Peyer's patch (tissue), 4 donors: Measurements from ENCODE around the gene TANGO6. TPM values are rescaled to one million over a fixed set of nuclear protein-coding genes. Genes with fewer than 3 reads are reported as not detected.

ENCODE experiments used
- DNase-seq, 3 donors: peaks; one replicate each; pipeline ENCODE4 v3.0.0-alpha.2; 2017 to 2019
- H3K27ac ChIP-seq, 4 donors: fragments of 200-600 bp; sonication (generic); one replicate each; pipeline ENCODE4 v1.5.1; 2016 to 2019
- H3K27me3 ChIP-seq, 2 donors: fragments of 200-600 bp; sonication (generic); one replicate each; pipeline ENCODE4 v1.5.1; 2019
- H3K36me3 ChIP-seq, 3 donors: fragments of 200-600 bp; sonication (generic); one replicate each; pipeline ENCODE4 v1.5.1; 2016 to 2019
- H3K4me1 ChIP-seq, 4 donors: fragments of 200-600 bp; sonication (generic); one replicate each; pipeline ENCODE4 v1.5.1; 2016 to 2019
- H3K4me3 ChIP-seq, 4 donors: fragments of 200-600 bp; sonication (generic); 1 replicate in 3 of 4; 2 replicates in 1 of 4; pipeline ENCODE4 v1.5.1; 2016 to 2019; ENCODE audit warnings: mild to moderate bottlenecking in 1 of 4
- H3K9me3 ChIP-seq, 4 donors: fragments of 200-600 bp; sonication (generic); one replicate each; pipeline ENCODE4 v1.5.1; 2016 to 2019; ENCODE audit warnings: mild to moderate bottlenecking in 1 of 4
- POLR2A ChIP-seq, 2 donors: fragments of 450-650 bp; IDR thresholded peaks; one replicate each; pipeline ENCODE4 v1.5.1; 2017; ENCODE audit warnings: antibody characterized with exemption in 2 of 2, mild to moderate bottlenecking in 2 of 2, moderate library complexity in 2 of 2
- total RNA-seq, 4 donors: library from RNA; depleted of rRNA; stranded (reverse); fragments of >200 nt; gene quantifications; one replicate each; pipeline ENCODE4 v1.1.0, GENCODE V29; 2016
- TF ChIP-seq, protein P1 (sequence below), 6 experiments: fragments of 450-650 bp in 4 of 6; fragments of 200-600 bp in 2 of 6; sonication (generic) in 1 of 6; IDR thresholded peaks; one replicate each; pipeline ENCODE4 v1.5.1; 2017 to 2019; ENCODE audit warnings: antibody characterized with exemption in 6 of 6, mild to moderate bottlenecking in 3 of 6, moderate library complexity in 1 of 6

TANGO6 gene
- total RNA-seq, 4 donors from 2014 or later, result 9.2 to 44.6 (median 13.0) TPM

GRCh38 chr16:68921637-68922036, 78.3 kb downstream of the TANGO6 start:
- Histone ChIP-seq H3K4me1 (peaks cover 0 to 26% (median 0%) of the 10 kb centered on the region in 4 donors), H3K27ac (peak overlapping the region in 1 of 4 donors; percentile 22), H3K36me3 (peaks cover 0 to 8% (median 0%) of the 10 kb centered on the region in 3 donors), H3K9me3 (no peaks in the 10 kb centered on the region), H3K27me3 (no peaks in the 10 kb centered on the region), H3K4me3 (no peak overlapping the region)
- TF ChIP-seq POLR2A (IDR thresholded peaks at IDR 0.05), result no peak
- TF ChIP-seq, protein P1, sequence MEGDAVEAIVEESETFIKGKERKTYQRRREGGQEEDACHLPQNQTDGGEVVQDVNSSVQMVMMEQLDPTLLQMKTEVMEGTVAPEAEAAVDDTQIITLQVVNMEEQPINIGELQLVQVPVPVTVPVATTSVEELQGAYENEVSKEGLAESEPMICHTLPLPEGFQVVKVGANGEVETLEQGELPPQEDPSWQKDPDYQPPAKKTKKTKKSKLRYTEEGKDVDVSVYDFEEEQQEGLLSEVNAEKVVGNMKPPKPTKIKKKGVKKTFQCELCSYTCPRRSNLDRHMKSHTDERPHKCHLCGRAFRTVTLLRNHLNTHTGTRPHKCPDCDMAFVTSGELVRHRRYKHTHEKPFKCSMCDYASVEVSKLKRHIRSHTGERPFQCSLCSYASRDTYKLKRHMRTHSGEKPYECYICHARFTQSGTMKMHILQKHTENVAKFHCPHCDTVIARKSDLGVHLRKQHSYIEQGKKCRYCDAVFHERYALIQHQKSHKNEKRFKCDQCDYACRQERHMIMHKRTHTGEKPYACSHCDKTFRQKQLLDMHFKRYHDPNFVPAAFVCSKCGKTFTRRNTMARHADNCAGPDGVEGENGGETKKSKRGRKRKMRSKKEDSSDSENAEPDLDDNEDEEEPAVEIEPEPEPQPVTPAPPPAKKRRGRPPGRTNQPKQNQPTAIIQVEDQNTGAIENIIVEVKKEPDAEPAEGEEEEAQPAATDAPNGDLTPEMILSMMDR (IDR thresholded peaks at IDR 0.05), result no peak
- DNase-seq, result peak in 1 of 3 donors; percentile 79

DNA sequence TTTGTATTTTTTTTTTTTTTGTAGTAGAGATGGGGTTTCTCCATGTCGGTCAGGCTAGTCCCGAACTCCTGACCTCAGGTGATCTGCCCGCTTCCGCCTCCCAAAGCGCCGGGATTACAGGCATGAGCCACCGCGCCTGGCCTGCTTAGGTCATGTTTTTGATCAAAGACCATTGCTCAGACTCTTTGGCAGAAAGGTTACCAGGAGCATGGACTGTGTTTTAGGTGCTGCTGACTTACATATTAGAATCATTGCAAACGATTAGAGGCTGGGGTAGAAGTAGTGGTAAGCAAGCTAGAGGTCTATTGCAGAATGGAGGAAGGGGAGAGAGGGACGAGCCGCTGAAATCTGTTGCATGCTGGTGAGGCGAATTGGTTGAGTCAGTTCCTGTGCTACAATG, 79.8 kb downstream of the TANGO6 start:
- Histone ChIP-seq H3K9me3 (no peaks in the 10 kb centered on the region), H3K36me3 (peaks cover 0 to 15% (median 0%) of the 10 kb centered on the region in 3 donors), H3K4me3 (no peak overlapping the region), H3K27me3 (no peaks in the 10 kb centered on the region), H3K4me1 (peaks cover 0 to 32% (median 0%) of the 10 kb centered on the region in 4 donors), H3K27ac (peak overlapping the region in 1 of 4 donors; percentile 69)
- TF ChIP-seq, protein P1 (IDR thresholded peaks at IDR 0.05), result no peak
- TF ChIP-seq POLR2A (IDR thresholded peaks at IDR 0.05), result no peak
- no peak for DNase-seq

GRCh38 chr16:68927018-68927417, 83.7 kb downstream of the TANGO6 start:
- Histone ChIP-seq H3K27me3 (no peaks in the 10 kb centered on the region), H3K27ac (peak overlapping the region in 1 of 4 donors; percentile 43), H3K36me3 (peaks cover 0 to 18% (median 0%) of the 10 kb centered on the region in 3 donors), H3K9me3 (no peaks in the 10 kb centered on the region), H3K4me1 (peaks cover 0 to 36% (median 0%) of the 10 kb centered on the region in 4 donors), H3K4me3 (no peak overlapping the region)
- peak in 1 of 2 donors; percentile 27 for TF ChIP-seq POLR2A (IDR thresholded peaks at IDR 0.05)
- TF ChIP-seq, protein P1 (IDR thresholded peaks at IDR 0.05), result no peak
- DNase-seq, result no peak

- Histone ChIP-seq H3K27me3 (no peaks in the 10 kb centered on the region), H3K36me3 (peaks cover 0 to 24% (median 0%) of the 10 kb centered on the region in 3 donors), H3K4me3 (no peak overlapping the region), H3K4me1 (peaks cover 0 to 14% (median 0%) of the 10 kb centered on the region in 4 donors), H3K9me3 (no peaks in the 10 kb centered on the region), H3K27ac (peak overlapping the region in 1 of 4 donors; percentile 35)
- TF ChIP-seq, protein P1 (IDR thresholded peaks at IDR 0.05), result no peak
- TF ChIP-seq POLR2A (IDR thresholded peaks at IDR 0.05), result no peak
- no peak for DNase-seq
Observed at GRCh38 chr16:68931196-68931595, 87.9 kb downstream of the TANGO6 start.

DNA sequence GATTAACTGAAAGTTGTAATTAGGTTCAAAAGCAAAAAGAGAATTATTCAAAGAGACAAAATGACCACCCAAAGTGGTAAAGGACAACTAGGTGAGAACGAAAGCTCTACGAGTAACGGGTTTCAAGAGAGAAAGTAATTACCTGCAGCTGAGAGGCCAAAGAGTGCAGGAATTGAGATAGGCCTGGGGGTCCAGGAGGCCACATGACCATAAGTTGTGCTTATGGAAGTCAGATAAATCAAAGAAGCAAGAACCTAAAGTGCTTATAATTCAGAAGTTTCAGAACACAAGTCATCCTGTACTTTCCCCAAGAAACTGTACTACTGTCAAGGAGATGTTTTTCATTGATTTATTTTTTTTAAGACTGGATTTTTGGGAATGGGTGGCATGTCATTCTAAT, 91.1 kb downstream of the TANGO6 start:
- no peak for DNase-seq
- Histone ChIP-seq H3K4me1 (peaks cover 0 to 4% (median 0%) of the 10 kb centered on the region in 4 donors), H3K36me3 (peaks cover 0 to 10% (median 0%) of the 10 kb centered on the region in 3 donors), H3K9me3 (no peaks in the 10 kb centered on the region), H3K4me3 (no peak overlapping the region), H3K27me3 (no peaks in the 10 kb centered on the region), H3K27ac (no peak overlapping the region)
- no peak for TF ChIP-seq POLR2A (IDR thresholded peaks at IDR 0.05)
- TF ChIP-seq, protein P1 (IDR thresholded peaks at IDR 0.05), result no peak
